ENCODE results near the gene ST8SIA2. TPM values are rescaled to one million over a fixed set of nuclear protein-coding genes. Genes with fewer than 3 reads are reported as not detected.

ST8SIA2 gene
- total RNA-seq, 1 donor from 2014 or later: 19.0 TPM

DNA sequence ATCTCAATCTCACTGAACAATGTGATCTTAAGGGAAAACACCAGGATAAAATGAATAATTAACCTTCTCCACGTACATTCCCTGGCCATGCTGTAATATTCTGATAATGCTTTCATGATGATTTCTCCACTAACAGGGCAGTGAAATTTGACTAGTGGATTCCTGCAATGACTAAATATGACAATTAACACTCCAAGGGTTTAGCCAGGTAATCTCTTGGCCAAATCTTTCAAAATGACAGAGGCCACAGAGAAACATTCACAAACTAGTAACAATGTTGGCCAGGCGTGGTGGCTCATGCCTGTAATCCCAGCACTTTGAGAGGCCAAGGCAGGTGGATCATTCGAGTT, 31.7 kb upstream of the ST8SIA2 start:
- TF ChIP-seq, protein P1, sequence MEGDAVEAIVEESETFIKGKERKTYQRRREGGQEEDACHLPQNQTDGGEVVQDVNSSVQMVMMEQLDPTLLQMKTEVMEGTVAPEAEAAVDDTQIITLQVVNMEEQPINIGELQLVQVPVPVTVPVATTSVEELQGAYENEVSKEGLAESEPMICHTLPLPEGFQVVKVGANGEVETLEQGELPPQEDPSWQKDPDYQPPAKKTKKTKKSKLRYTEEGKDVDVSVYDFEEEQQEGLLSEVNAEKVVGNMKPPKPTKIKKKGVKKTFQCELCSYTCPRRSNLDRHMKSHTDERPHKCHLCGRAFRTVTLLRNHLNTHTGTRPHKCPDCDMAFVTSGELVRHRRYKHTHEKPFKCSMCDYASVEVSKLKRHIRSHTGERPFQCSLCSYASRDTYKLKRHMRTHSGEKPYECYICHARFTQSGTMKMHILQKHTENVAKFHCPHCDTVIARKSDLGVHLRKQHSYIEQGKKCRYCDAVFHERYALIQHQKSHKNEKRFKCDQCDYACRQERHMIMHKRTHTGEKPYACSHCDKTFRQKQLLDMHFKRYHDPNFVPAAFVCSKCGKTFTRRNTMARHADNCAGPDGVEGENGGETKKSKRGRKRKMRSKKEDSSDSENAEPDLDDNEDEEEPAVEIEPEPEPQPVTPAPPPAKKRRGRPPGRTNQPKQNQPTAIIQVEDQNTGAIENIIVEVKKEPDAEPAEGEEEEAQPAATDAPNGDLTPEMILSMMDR (IDR thresholded peaks at IDR 0.05; ENCODE audit: unreplicated experiment): no peak
- Mint-ChIP-seq H3K36me3 (ENCODE audit: insufficient read depth) (no peaks in the 10 kb centered on the region), H3K4me3 (ENCODE audit: low read depth) (no peak overlapping the region), H3K9me3 (ENCODE audit: low read depth) (no peaks in the 10 kb centered on the region), H3K4me1 (ENCODE audit: low read depth) (peaks cover 10% of the 10 kb centered on the region), H3K27ac (no peak overlapping the region), H3K27me3 (peaks cover 28% of the 10 kb centered on the region)
- DNase-seq (ENCODE audit: low spot score, unreplicated experiment): no peak

DNA sequence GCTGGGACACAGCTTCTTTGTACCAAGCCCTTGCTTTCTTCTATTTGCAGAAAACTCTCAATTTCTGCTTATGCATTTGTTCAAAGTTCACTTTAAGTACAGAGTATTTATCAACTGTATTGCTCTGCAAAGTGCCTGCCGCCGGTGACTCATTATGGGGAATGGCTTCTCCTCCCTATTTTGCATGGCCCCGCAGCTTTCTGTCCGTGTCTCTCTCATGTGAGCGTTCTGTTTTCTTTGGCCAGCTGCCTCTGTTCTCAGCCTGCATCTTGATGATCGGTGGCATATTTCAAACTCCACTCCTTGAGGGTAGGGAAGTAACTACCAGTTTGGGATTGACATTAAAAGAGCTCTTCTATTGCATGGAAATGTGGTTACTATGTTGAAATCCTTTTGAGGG, 28.6 kb upstream of the ST8SIA2 start:
- no peaks in the 10 kb centered on the region for H3K9me3 Mint-ChIP-seq (ENCODE audit: low read depth)
- no peak overlapping the region for H3K4me3 Mint-ChIP-seq (ENCODE audit: low read depth)
- H3K27ac Mint-ChIP-seq: no peak overlapping the region
- H3K27me3 Mint-ChIP-seq: peaks cover 28% of the 10 kb centered on the region
- no peaks in the 10 kb centered on the region for H3K36me3 Mint-ChIP-seq (ENCODE audit: insufficient read depth)
- peaks cover 10% of the 10 kb centered on the region for H3K4me1 Mint-ChIP-seq (ENCODE audit: low read depth)
- TF ChIP-seq, protein P1 (IDR thresholded peaks at IDR 0.05; ENCODE audit: unreplicated experiment): no peak
- no peak for DNase-seq (ENCODE audit: low spot score, unreplicated experiment)

DNA sequence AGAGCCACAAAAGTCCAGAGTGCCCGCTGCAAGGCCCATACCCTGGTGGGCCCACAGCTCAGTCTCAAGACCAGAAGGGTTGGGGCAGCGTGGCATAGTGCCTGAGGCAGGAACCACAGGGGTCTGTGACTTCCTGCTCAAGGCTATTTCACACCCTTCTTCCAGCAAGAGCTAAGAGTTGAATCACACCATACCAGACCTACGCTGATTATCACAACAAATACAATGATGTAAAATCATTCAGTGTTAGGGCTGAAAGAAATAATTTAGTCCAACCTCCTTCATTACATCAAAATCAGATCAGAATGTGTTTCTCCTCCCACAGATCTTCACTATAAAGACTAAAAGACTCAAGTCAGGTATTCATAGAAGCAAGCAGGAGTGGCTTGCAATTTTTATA, 27.8 kb upstream of the ST8SIA2 start:
- Mint-ChIP-seq H3K4me1 (ENCODE audit: low read depth) (peaks cover 10% of the 10 kb centered on the region), H3K9me3 (ENCODE audit: low read depth) (no peaks in the 10 kb centered on the region), H3K27me3 (peaks cover 28% of the 10 kb centered on the region), H3K27ac (no peak overlapping the region), H3K36me3 (ENCODE audit: insufficient read depth) (no peaks in the 10 kb centered on the region), H3K4me3 (ENCODE audit: low read depth) (no peak overlapping the region)
- TF ChIP-seq, protein P1 (IDR thresholded peaks at IDR 0.05; ENCODE audit: unreplicated experiment): no peak
- DNase-seq (ENCODE audit: low spot score, unreplicated experiment): no peak

DNA sequence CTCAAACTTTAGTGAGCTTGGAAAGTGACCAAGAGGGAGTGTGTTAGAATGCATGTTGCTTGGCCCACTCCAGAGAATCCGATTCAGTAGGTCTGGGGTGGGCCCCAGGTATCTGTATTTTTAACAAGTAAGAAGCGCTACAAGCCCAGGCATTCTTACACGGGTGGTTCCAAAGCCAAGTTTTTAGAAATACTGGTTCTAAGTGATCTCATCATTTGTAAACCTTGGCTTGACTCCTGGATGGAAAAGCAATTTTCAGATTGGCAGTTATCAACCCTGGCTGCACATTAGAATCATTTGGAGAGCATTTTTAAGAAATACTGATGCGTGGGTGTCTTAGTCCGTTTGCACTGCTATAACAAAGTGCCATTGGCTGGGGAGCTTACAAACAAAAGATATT, 27.3 kb upstream of the ST8SIA2 start:
- Mint-ChIP-seq H3K4me1 (ENCODE audit: low read depth) (peaks cover 10% of the 10 kb centered on the region), H3K36me3 (ENCODE audit: insufficient read depth) (no peaks in the 10 kb centered on the region), H3K27me3 (peaks cover 27% of the 10 kb centered on the region), H3K4me3 (ENCODE audit: low read depth) (no peak overlapping the region), H3K9me3 (ENCODE audit: low read depth) (no peaks in the 10 kb centered on the region), H3K27ac (no peak overlapping the region)
- no peak for DNase-seq (ENCODE audit: low spot score, unreplicated experiment)
- TF ChIP-seq, protein P1 (IDR thresholded peaks at IDR 0.05; ENCODE audit: unreplicated experiment): no peak

DNA sequence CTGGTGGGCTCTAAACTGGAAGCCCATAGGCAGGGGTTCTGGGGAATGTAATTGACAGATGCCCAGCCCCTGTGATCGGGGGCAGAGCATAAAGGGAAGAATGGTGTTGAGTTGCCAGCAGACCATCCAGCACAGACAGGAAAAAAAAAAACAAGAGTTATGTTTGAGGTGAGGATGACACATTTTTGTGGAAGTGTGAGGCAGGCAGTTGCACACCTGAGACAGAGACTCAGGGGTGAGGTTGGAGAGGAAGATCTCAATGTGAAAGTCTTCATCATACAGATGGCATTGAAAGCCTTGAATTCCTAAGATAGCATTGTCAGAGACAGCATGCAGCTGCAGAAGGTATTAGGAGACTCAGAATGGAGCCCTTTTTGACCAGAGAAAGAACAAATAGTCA, 18.6 kb upstream of the ST8SIA2 start:
- H3K27ac Mint-ChIP-seq: no peak overlapping the region
- TF ChIP-seq, protein P1 (IDR thresholded peaks at IDR 0.05; ENCODE audit: unreplicated experiment): no peak
- DNase-seq (ENCODE audit: low spot score, unreplicated experiment): no peak
- H3K4me1 Mint-ChIP-seq (ENCODE audit: low read depth): no peaks in the 10 kb centered on the region
- H3K4me3 Mint-ChIP-seq (ENCODE audit: low read depth): no peak overlapping the region
- peaks cover 26% of the 10 kb centered on the region for H3K27me3 Mint-ChIP-seq
- H3K36me3 Mint-ChIP-seq (ENCODE audit: insufficient read depth): no peaks in the 10 kb centered on the region
- no peaks in the 10 kb centered on the region for H3K9me3 Mint-ChIP-seq (ENCODE audit: low read depth)

Data from progenitor cell of endocrine pancreas (in vitro differentiated cells).